H1 (cell line): ENCODE data around the gene CACNA1D. TPM values are rescaled to one million over a fixed set of nuclear protein-coding genes. Genes with fewer than 3 reads are reported as not detected.

Source experiments
- CTCF ChIA-PET: fragments of 300-600 bp; sonication (Branson Sonifier 250); formaldehyde crosslinking; loops from one replicate; lab custom pipeline; 2021; ENCODE audit not compliant: partially characterized antibody; lab: Charles Lee
- POLR2A ChIA-PET: fragments of 300-600 bp; sonication (Branson Sonifier 250); formaldehyde crosslinking; loops from one replicate; lab custom pipeline; 2021; ENCODE audit warnings: inconsistent platforms; ENCODE audit not compliant: partially characterized antibody; lab: Charles Lee
- DNase-seq, 2 experiments: peaks; one replicate each; pipeline versions ENCODE4 v3.0.0 to v3.0.0-alpha.2; 2010 to 2022; ENCODE audit warnings: low spot score in 2 of 2, low read depth in 1 of 2, mixed read lengths in 1 of 2
- FAIRE-seq: peaks from 2 replicates; lab custom pipeline; 2011; peaks lifted over from hg19 to GRCh38; lab: Jason Lieb, UNC
- H2AFZ ChIP-seq: 2 replicates; pipeline ENCODE4 v1.8.1; 2012; ENCODE audit warnings: low read length, inconsistent platforms
- H2AK5ac ChIP-seq: 2 replicates; pipeline ENCODE4 v1.6.1; 2013; ENCODE audit warnings: low read depth, low read length
- H2BK120ac ChIP-seq: replicated peaks from 2 replicates; pipeline ENCODE3; 2013; ENCODE audit warnings: low read depth, low read length, inconsistent platforms
- H2BK12ac ChIP-seq: 2 replicates; pipeline ENCODE4 v1.6.1; 2013; ENCODE audit warnings: low read depth, low read length
- H2BK15ac ChIP-seq: 2 replicates; pipeline ENCODE4 v1.6.1; 2013; ENCODE audit warnings: low read length
- H2BK20ac ChIP-seq: 2 replicates; pipeline ENCODE4 v1.6.1; 2013; ENCODE audit warnings: low read length
- H2BK5ac ChIP-seq: 2 replicates; pipeline ENCODE4 v1.6.1; 2013; ENCODE audit warnings: low read depth, low read length
- H3K14ac ChIP-seq: 2 replicates; pipeline ENCODE4 v1.6.1; 2013; ENCODE audit warnings: inconsistent platforms; ENCODE audit not compliant: insufficient read length
- H3K18ac ChIP-seq: 2 replicates; pipeline ENCODE4 v1.6.1; 2013; ENCODE audit warnings: low read length; ENCODE audit errors: extremely low read depth
- H3K23ac ChIP-seq: 2 replicates; pipeline ENCODE4 v1.6.1; 2013; ENCODE audit warnings: inconsistent platforms; ENCODE audit not compliant: insufficient read length
- H3K23me2 ChIP-seq: 2 replicates; pipeline ENCODE4 v1.6.1; 2013; ENCODE audit warnings: low read depth, low read length
- H3K27ac ChIP-seq: 2 replicates; pipeline ENCODE4 v1.6.1; 2011; ENCODE audit warnings: low read depth, low read length, inconsistent platforms
- H3K27me3 ChIP-seq, 4 experiments: replicated peaks in 1 of 4; 1 replicate in 1 of 4; 2 replicates in 3 of 4; pipeline versions ENCODE4 v1.6.1 to v1.8.1; 2011 to 2013; ENCODE audit warnings: low read length in 3 of 4, mild to moderate bottlenecking in 3 of 4, inconsistent platforms in 2 of 4, mixed read lengths in 2 of 4, moderate library complexity in 1 of 4; ENCODE audit not compliant: control insufficient read depth in 3 of 4, insufficient read depth in 3 of 4; ENCODE audit errors: extremely low read depth in 1 of 4
- H3K36me3 ChIP-seq, 4 experiments: 2 replicates each; pipeline versions ENCODE4 v1.6.1 to v1.8.1; 2011 to 2013; ENCODE audit warnings: mild to moderate bottlenecking in 4 of 4, low read length in 3 of 4, moderate library complexity in 2 of 4, control low read depth in 1 of 4, inconsistent platforms in 1 of 4; ENCODE audit not compliant: insufficient read depth in 4 of 4, control insufficient read depth in 2 of 4
- H3K4ac ChIP-seq: replicated peaks from 2 replicates; pipeline ENCODE3; 2013; ENCODE audit warnings: low read length, low read depth, mixed read lengths, inconsistent platforms; ENCODE audit not compliant: insufficient read length
- H3K4me1 ChIP-seq, 4 experiments: replicated peaks in 1 of 4; 1 replicate in 1 of 4; 2 replicates in 3 of 4; pipeline versions ENCODE4 v1.6.1 to v1.8.1; 2011 to 2013; ENCODE audit warnings: low read length in 3 of 4, inconsistent platforms in 2 of 4, mixed read lengths in 1 of 4; ENCODE audit not compliant: insufficient read depth in 4 of 4, control insufficient read depth in 3 of 4
- H3K4me2 ChIP-seq, 2 experiments: 2 replicates each; pipeline versions ENCODE4 v1.6.1 to v1.8.1; 2011 to 2013; ENCODE audit warnings: low read depth in 2 of 2, low read length in 2 of 2, control low read depth in 1 of 2, inconsistent platforms in 1 of 2, mild to moderate bottlenecking in 1 of 2; ENCODE audit not compliant: insufficient read depth in 1 of 2
- H3K4me3 ChIP-seq, 4 experiments: fragments of 200-600, 300-600 bp in 1 of 4; sonication (generic), shearing (Covaris generic), sonication (Bioruptor Twin) in 1 of 4; 2 replicates each; pipeline versions ENCODE4 v1.5.1 to v1.8.1; 2011 to 2016; ENCODE audit warnings: low read length in 4 of 4, low read depth in 3 of 4, control low read depth in 2 of 4, inconsistent platforms in 2 of 4, mild to moderate bottlenecking in 2 of 4, mixed read lengths in 1 of 4, moderate library complexity in 1 of 4; ENCODE audit not compliant: insufficient read depth in 2 of 4; ENCODE audit errors: extremely low read depth in 1 of 4
- H3K56ac ChIP-seq: replicated peaks from 2 replicates; pipeline ENCODE3; 2013; ENCODE audit warnings: low read depth, mild to moderate bottlenecking, mixed read lengths, low read length, inconsistent platforms; ENCODE audit not compliant: insufficient read length
- H3K79me1 ChIP-seq: 2 replicates; pipeline ENCODE4 v1.6.1; 2013; ENCODE audit warnings: low read depth, low read length, control low read depth
- H3K79me2 ChIP-seq, 2 experiments: 2 replicates each; pipeline versions ENCODE4 v1.6.1 to v1.8.1; 2012 to 2013; ENCODE audit warnings: low read length in 2 of 2, mild to moderate bottlenecking in 2 of 2, inconsistent platforms in 1 of 2; ENCODE audit not compliant: insufficient read depth in 2 of 2, control insufficient read depth in 1 of 2
- H3K9ac ChIP-seq, 4 experiments: replicated peaks in 1 of 4; 1 replicate in 1 of 4; 2 replicates in 3 of 4; pipeline versions ENCODE4 v1.6.1 to v1.8.1; 2011 to 2013; ENCODE audit warnings: low read depth in 3 of 4, low read length in 3 of 4, control low read depth in 2 of 4, mild to moderate bottlenecking in 2 of 4, moderate library complexity in 2 of 4, inconsistent platforms in 1 of 4; ENCODE audit errors: extremely low read depth in 1 of 4
- H3K9me3 ChIP-seq, 2 experiments: 2 replicates each; pipeline versions ENCODE4 v1.6.1 to v1.8.1; 2012 to 2013; ENCODE audit warnings: mild to moderate bottlenecking in 2 of 2, moderate library complexity in 2 of 2, control low read depth in 1 of 2, inconsistent platforms in 1 of 2, low read depth in 1 of 2, low read length in 1 of 2, mixed read lengths in 1 of 2; ENCODE audit not compliant: insufficient read depth in 2 of 2
- H4K20me1 ChIP-seq, 2 experiments: replicated peaks in 1 of 2; 2 replicates each; pipeline versions ENCODE3 to v1.8.1; 2011 to 2013; ENCODE audit warnings: inconsistent platforms in 2 of 2, low read length in 2 of 2, mild to moderate bottlenecking in 1 of 2; ENCODE audit not compliant: insufficient read depth in 2 of 2, control insufficient read depth in 1 of 2
- H4K5ac ChIP-seq: 2 replicates; pipeline ENCODE4 v1.6.1; 2013; ENCODE audit warnings: low read length, low read depth, mixed read lengths, inconsistent platforms; ENCODE audit not compliant: insufficient read length
- H4K8ac ChIP-seq: 2 replicates; pipeline ENCODE4 v1.8.0; 2013; ENCODE audit warnings: mild to moderate bottlenecking, moderate library complexity, low read length, inconsistent platforms; ENCODE audit not compliant: insufficient read depth; ENCODE audit errors: extremely low read depth
- H4K91ac ChIP-seq: replicated peaks from 2 replicates; pipeline ENCODE3; 2013; ENCODE audit warnings: low read length, mixed read lengths, inconsistent platforms; ENCODE audit not compliant: insufficient read length
- CTBP2 ChIP-seq: IDR thresholded peaks from 2 replicates; pipeline ENCODE4 v1.7.0; 2011; ENCODE audit warnings: borderline replicate concordance, mild to moderate bottlenecking, moderate library complexity, mixed read lengths, low read length; ENCODE audit not compliant: insufficient read depth, insufficient read length
- EZH2 ChIP-seq: fragments of 200-600 bp; sonication (generic); IDR thresholded peaks from 2 replicates; pipeline ENCODE4 v1.7.1; 2012; ENCODE audit warnings: low read depth, mild to moderate bottlenecking, moderate library complexity, low read length, inconsistent platforms; ENCODE audit not compliant: severe bottlenecking
- GABPA ChIP-seq: IDR thresholded peaks from 2 replicates; pipeline ENCODE4 v1.6.1; 2011; ENCODE audit warnings: mild to moderate bottlenecking, low read length, moderate library complexity, borderline replicate concordance; ENCODE audit not compliant: insufficient read depth
- MAFK ChIP-seq: IDR thresholded peaks from 2 replicates; pipeline ENCODE4 v1.6.1; 2012; ENCODE audit warnings: low read depth, mild to moderate bottlenecking, improper control_type of control experiment, low read length
- MAX ChIP-seq: IDR thresholded peaks from 2 replicates; pipeline ENCODE4 v1.6.1; 2012; ENCODE audit warnings: inconsistent platforms
- PHF8 ChIP-seq: fragments of 200-600 bp; sonication (generic); conservative IDR thresholded peaks from 2 replicates; pipeline ENCODE4 v1.7.1; 2012; ENCODE audit warnings: low read depth, mild to moderate bottlenecking, inconsistent platforms, low read length, moderate library complexity
- POU5F1 ChIP-seq: IDR thresholded peaks from 2 replicates; pipeline ENCODE4 v1.6.1; 2011; ENCODE audit warnings: low read depth, mild to moderate bottlenecking, low read length, moderate library complexity
- RBBP5 ChIP-seq: IDR thresholded peaks from 2 replicates; pipeline ENCODE4 v1.7.1; 2012; ENCODE audit warnings: low read depth, mild to moderate bottlenecking, inconsistent platforms, low read length, moderate library complexity, borderline replicate concordance
- SUZ12 ChIP-seq: fragments of 200-600 bp; sonication (generic); IDR thresholded peaks from 2 replicates; pipeline ENCODE4 v1.6.1; 2012; ENCODE audit warnings: mild to moderate bottlenecking, inconsistent platforms, low read length, moderate library complexity, mixed read lengths
- TAF1 ChIP-seq: IDR thresholded peaks from 2 replicates; pipeline ENCODE4 v1.6.1; 2011; ENCODE audit warnings: mild to moderate bottlenecking, low read depth, low read length
- TBP ChIP-seq: IDR thresholded peaks from 2 replicates; pipeline ENCODE4 v1.6.1; 2011; ENCODE audit warnings: low read depth, low read length, improper control_type of control experiment
- YY1 ChIP-seq: IDR thresholded peaks from 2 replicates; pipeline ENCODE4 v1.6.1; 2011; ENCODE audit warnings: low read depth, mild to moderate bottlenecking, low read length
- ZNF274 ChIP-seq: IDR thresholded peaks from 2 replicates; pipeline ENCODE4 v1.7.0; 2012; ENCODE audit warnings: low read length, borderline replicate concordance; ENCODE audit errors: extremely low read depth
- WGBS, 2 experiments: shearing (Covaris generic) in 1 of 2; methylation state at CpG; one replicate each; pipeline versions ENCODE4 v1.1.6 to v1.1.7; 2013 to 2015; ENCODE audit warnings: low lambda C conversion rate in 2 of 2, mixed read lengths in 2 of 2, inconsistent platforms in 1 of 2, low coverage in 1 of 2, missing lambda C conversion rate in 1 of 2; ENCODE audit not compliant: insufficient replicate concordance in 2 of 2, insufficient coverage in 1 of 2, insufficient read length in 1 of 2; ENCODE audit errors: extremely low coverage in 1 of 2, missing lambda C conversion rate in 1 of 2; 5-methylcytosine and 5-hydroxymethylcytosine counted together
- polyA plus RNA-seq, 7 experiments: library from polyadenylated mRNA; depleted of rRNA in 3 of 7; stranded (reverse) in 5 of 7; unstranded in 2 of 7; fragments of >200 nt in 5 of 7; fragments of 200-250 nt in 2 of 7; gene quantifications; 1 replicate in 5 of 7; 2 replicates in 1 of 7; 4 replicates in 1 of 7; pipeline versions ENCODE4 v1.2.1 to v1.2.3, GENCODE V29; 2011 to 2013; ENCODE audit warnings: missing spikeins in 2 of 7, mixed read lengths in 2 of 7
- total RNA-seq: library from RNA; stranded (reverse); fragmentation: NEBNext Ultra II Directional; extraction: Animal tissue kit (Norgen Biotek cat#: 25700); gene quantifications from 2 replicates; pipeline ENCODE4 v1.2.1, GENCODE V29; 2021

CACNA1D gene
- total and polyA plus RNA-seq, 2 of the 8 experiments (the other 6 are each of a cell fraction or from before 2014, with no cell fraction given), result 2.0 to 2.9 TPM

GRCh38 chr3:53478921-53479664, 15.3 kb upstream of the CACNA1D start:
- H3K79me2 ChIP-seq, result no peaks in the 10 kb centered on the region
- no peak overlapping the region for H4K5ac ChIP-seq
- H4K8ac ChIP-seq, result no peak overlapping the region
- no peaks in the 10 kb centered on the region for H3K36me3 ChIP-seq
- FAIRE-seq, result no peak
- H3K79me1 ChIP-seq, result no peaks in the 10 kb centered on the region
- H3K23me2 ChIP-seq, result no peaks in the 10 kb centered on the region
- H3K23ac ChIP-seq, result no peak overlapping the region
- no peak overlapping the region; the same call in 1 of the 2 replicates for H3K18ac ChIP-seq
- H3K9ac ChIP-seq, result no peak overlapping the region
- no peak overlapping the region for H2BK120ac ChIP-seq
- H3K4me3 ChIP-seq, result no peak overlapping the region
- H3K27ac ChIP-seq, result no peak overlapping the region
- H2BK15ac ChIP-seq, result no peak overlapping the region
- H2AFZ ChIP-seq, result 0 out of 2 replicates have a peak overlapping the region, but pooled peaks have one; percentile 4
- H2AK5ac ChIP-seq, result no peak overlapping the region
- H4K91ac ChIP-seq, result no peak overlapping the region
- no peak overlapping the region for H3K4me2 ChIP-seq
- no peak overlapping the region for H3K56ac ChIP-seq
- H3K14ac ChIP-seq, result no peak overlapping the region
- CTCF ChIA-PET, result interaction anchor here (0.6 to 2.6 kb wide), 3 partner anchors 14 to 117 kb away, joined by 3 to 9 read pairs (median 3); partner anchors contain the start of gene CACNA1D
- no peak for DNase-seq
- no peak overlapping the region for H2BK12ac ChIP-seq
- H3K9me3 ChIP-seq, result no peaks in the 10 kb centered on the region
- no peaks in the 10 kb centered on the region for H4K20me1 ChIP-seq
- no peak overlapping the region for H3K4ac ChIP-seq
- POLR2A ChIA-PET, result no interaction called here
- H3K27me3 ChIP-seq, result no peaks in the 10 kb centered on the region
- H2BK20ac ChIP-seq, result no peak overlapping the region
- no peak overlapping the region for H2BK5ac ChIP-seq
- 83% methylated on average over 4 of the region's 4 CpGs; no CpG with 5 or more reads in 1 of the 2 experiments for WGBS, 2 experiments
- H3K4me1 ChIP-seq, result no peaks in the 10 kb centered on the region
- TF ChIP-seq PHF8, result no peak
- no peak for TF ChIP-seq TBP
- TF ChIP-seq EZH2, result no peak
- TF ChIP-seq GABPA, result no peak
- TF ChIP-seq ZNF274, result no peak
- TF ChIP-seq TAF1, result no peak
- TF ChIP-seq MAX, result no peak
- TF ChIP-seq MAFK, result no peak
- no peak for TF ChIP-seq CTBP2
- TF ChIP-seq SUZ12, result no peak
- no peak for TF ChIP-seq RBBP5
- TF ChIP-seq POU5F1, result no peak
- TF ChIP-seq YY1, result no peak
